ENCODE measurements around the gene ERI2.
"Not testable (repeated sequence)": the region's sequence is repeated elsewhere in the genome, so short reads cannot be mapped to it uniquely, and the experiment has no call there.

Gene ERI2

GRCh38 chr16:20766294-20766693 lies 40.0 kb downstream of the ERI2 start:
- TF ChIP-seq CTCF (conservative IDR thresholded peaks at IDR 0.05; ENCODE audit: low read depth, low read length): no peak
- DNase-seq (ENCODE audit: low read depth): no peak
- no peak overlapping the region for H3K4me3 ChIP-seq (ENCODE audit: low read length)

- TF ChIP-seq CTCF (conservative IDR thresholded peaks at IDR 0.05; ENCODE audit: low read depth, low read length): no peak
- no peak overlapping the region for H3K4me3 ChIP-seq (ENCODE audit: low read length)
- DNase-seq (ENCODE audit: low read depth): no peak
These were observed 40.5 kb downstream of the ERI2 start for GRCh38 chr16:20765732-20766131.

GRCh38 chr16:20764448-20764847 lies 41.8 kb downstream of the ERI2 start:
- not testable (repeated sequence) for DNase-seq (ENCODE audit: low read depth); H3K4me3 ChIP-seq (ENCODE audit: low read length)

GRCh38 chr16:20763461-20764232 lies 42.6 kb downstream of the ERI2 start, which contains the start of gene ACSM3:
ACSM3 (plus strand) TSS chr16:20764014; CDS start chr16:20770035, 6,021 bp downstream.
- TF ChIP-seq CTCF (conservative IDR thresholded peaks at IDR 0.05; ENCODE audit: low read depth, low read length): no peak
- no peak for DNase-seq (ENCODE audit: low read depth)

GRCh38 chr16:20762404-20763123 lies 43.7 kb downstream of the ERI2 start:
- TF ChIP-seq CTCF (conservative IDR thresholded peaks at IDR 0.05; ENCODE audit: low read depth, low read length): no peak
- DNase-seq (ENCODE audit: low read depth): no peak
- H3K4me3 ChIP-seq (ENCODE audit: low read length): no peak overlapping the region

More at GRCh38 chr16:20763461-20764232, 42.6 kb downstream of the ERI2 start, which contains the start of gene ACSM3:
- H3K4me3 ChIP-seq (ENCODE audit: low read length): peak within 1 kb of the TSS; percentile 28

GRCh38 chr16:20761175-20761574 lies 45.1 kb downstream of the ERI2 start:
- no peak for DNase-seq (ENCODE audit: low read depth)
- no peak overlapping the region for H3K4me3 ChIP-seq (ENCODE audit: low read length)
- no peak for TF ChIP-seq CTCF (conservative IDR thresholded peaks at IDR 0.05; ENCODE audit: low read depth, low read length)

- DNase-seq (ENCODE audit: low read depth): no peak
- TF ChIP-seq CTCF (conservative IDR thresholded peaks at IDR 0.05; ENCODE audit: low read depth, low read length): no peak
- H3K4me3 ChIP-seq (ENCODE audit: low read length): no peak overlapping the region
These were observed 45.9 kb downstream of the ERI2 start for GRCh38 chr16:20760346-20760745.

- not testable (repeated sequence) for H3K4me3 ChIP-seq (ENCODE audit: low read length); DNase-seq (ENCODE audit: low read depth)
These were observed 50.5 kb downstream of the ERI2 start for GRCh38 chr16:20755799-20756198.

Measured in retinal pigment epithelial cell (primary cell).